Fibroblast of pulmonary artery (primary cell): ENCODE data around the gene NAP1L5.

Experiments
- DNase-seq: peaks from one replicate; pipeline ENCODE4 v3.0.0-alpha.2; 2010; ENCODE audit warnings: low read depth
- H3K4me3 ChIP-seq: replicated peaks from 2 replicates; pipeline ENCODE4 v1.5.1; 2011; ENCODE audit warnings: low read depth, mild to moderate bottlenecking, control low read depth, low read length, moderate library complexity
- CTCF ChIP-seq: IDR thresholded peaks from 2 replicates; pipeline ENCODE4 v1.5.1; 2011; ENCODE audit warnings: mild to moderate bottlenecking, control low read depth, low read length, inconsistent platforms; ENCODE audit errors: missing control alignments

Gene NAP1L5

GRCh38 chr4:88674565-88674964 lies 23.1 kb downstream of the NAP1L5 start:
- H3K4me3 ChIP-seq, result no peak overlapping the region
- TF ChIP-seq CTCF, result no peak
- DNase-seq, result no peak

DNA sequence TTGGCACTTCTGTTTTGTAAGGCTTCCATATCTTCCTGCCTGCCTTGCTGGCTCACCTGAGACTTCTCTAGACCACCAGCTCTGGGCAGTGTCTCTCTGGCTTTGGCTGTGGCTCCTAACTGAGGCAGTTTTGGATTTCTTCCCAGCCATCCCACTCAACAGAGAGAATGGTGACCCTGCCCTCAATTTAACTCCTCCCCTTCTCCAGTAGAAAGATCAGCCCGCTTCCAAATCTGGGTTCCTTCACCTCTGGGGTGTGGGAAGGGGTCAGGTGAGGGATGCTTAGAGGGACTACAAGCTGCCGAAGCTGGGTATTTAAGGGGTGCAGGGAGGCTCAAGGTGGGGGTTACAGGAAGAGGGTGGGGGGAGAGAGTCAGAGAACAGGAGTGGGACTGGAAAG lies 23.7 kb downstream of the NAP1L5 start:
- TF ChIP-seq CTCF, result no peak
- no peak for DNase-seq

GRCh38 chr4:88672987-88673386 lies 24.6 kb downstream of the NAP1L5 start:
- DNase-seq, result peak; percentile 65
- peak; percentile 83 for TF ChIP-seq CTCF
- no peak overlapping the region for H3K4me3 ChIP-seq

More for the DNA sequence above, 23.7 kb downstream of the NAP1L5 start:
- no peak overlapping the region for H3K4me3 ChIP-seq

DNA sequence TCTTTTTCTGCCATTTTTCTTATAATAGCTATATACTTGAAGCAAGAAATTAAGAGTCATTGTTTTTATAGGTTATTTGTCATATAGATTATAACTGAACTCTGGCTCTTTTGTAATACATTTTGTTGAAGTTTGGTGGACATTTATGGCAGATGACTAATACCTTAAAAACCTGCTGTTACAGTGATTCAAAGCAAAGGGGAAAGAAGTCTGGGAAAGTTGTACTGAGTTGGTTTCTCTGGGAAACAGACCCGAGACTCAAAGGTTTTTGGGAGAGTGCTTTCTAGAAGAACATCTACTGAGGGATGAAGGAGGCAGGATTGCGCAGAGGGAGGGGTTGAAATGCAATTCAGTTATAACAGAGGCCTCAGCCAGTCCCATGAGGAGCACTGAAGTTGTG lies 35.9 kb downstream of the NAP1L5 start:
- peak; percentile 74 for DNase-seq
- no peak overlapping the region for H3K4me3 ChIP-seq
- TF ChIP-seq CTCF, result no peak

DNA sequence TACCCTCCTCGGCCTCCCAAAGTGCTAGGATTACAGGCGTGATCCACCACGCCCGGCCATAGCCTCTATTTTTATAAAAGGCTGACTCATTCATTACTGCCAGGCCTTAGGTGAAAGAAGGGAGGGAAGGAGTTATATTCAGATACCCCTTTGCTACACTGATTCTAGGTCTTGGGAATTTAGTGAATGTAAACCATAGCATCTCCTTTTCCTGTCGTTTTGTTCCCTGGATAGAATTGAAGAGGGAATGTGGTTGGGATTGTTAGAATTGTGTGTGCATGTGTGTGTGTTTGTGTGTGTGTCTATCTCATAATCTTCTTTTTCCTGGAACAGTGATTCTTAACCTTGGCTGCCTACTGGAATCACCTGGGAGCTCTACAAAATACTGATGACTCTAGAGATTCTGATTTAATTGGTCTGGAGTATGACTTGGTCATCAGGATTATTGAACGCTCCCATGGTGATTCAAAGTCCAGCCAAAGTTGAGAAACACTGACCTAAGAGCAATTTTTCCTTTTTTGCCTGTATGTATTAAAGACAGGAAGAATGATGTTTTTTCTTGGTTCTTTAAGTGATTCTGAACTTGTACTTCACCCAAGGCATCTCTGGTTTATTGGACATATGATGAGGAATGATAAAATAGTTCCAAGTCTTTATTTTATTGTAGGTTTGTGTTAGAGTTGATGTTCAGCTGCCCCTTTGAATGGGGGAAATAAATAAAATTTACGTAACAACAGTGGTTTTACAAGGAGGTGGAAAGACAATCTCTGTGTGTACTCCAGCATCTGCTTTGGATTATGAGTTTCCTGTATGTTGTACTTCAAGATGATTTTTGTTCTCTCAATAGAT lies 37.0 kb downstream of the NAP1L5 start:
- DNase-seq, result peak; percentile 20
- no peak for TF ChIP-seq CTCF

DNA sequence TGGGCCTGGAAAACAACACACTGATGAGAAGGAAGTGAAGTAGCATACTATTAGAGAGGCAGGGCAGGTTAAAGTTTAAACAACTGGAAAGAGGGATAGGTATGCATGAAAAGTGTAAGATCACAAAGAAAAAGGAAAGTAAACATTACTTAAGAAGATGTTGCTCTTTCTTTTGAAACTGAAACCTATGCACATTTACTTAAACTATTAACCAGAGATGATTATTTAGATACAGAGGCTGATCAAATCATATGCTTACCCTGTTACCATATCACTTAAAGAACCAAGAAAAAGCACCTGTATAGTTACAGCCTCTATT lies 37.8 kb downstream of the NAP1L5 start:
- DNase-seq, result no peak
- no peak for TF ChIP-seq CTCF
- no peak overlapping the region for H3K4me3 ChIP-seq

More for the DNA sequence above, 37.0 kb downstream of the NAP1L5 start:
- no peak overlapping the region for H3K4me3 ChIP-seq
